HEK293T (cell line): ENCODE results near the gene ATP2A2.

Experiments
- CTCF ChIA-PET: fragments of 350-600 bp; formaldehyde crosslinking; extraction: SDS; loops from one replicate; lab custom pipeline; 2021; ENCODE audit warnings: antibody characterized with exemption, inconsistent platforms; lab: Yijun Ruan, JAX
- POLR2A ChIA-PET: fragments of 350-600 bp; formaldehyde crosslinking; extraction: SDS; loops from one replicate; lab custom pipeline; 2020; ENCODE audit warnings: antibody characterized with exemption, inconsistent platforms; lab: Yijun Ruan, JAX
- DNase-seq: peaks from one replicate; pipeline ENCODE4 v3.0.0; 2012; ENCODE audit warnings: mixed read lengths; ENCODE audit errors: extremely low spot score
- ARNT ChIP-seq: fragments of 450-650 bp; IDR thresholded peaks from 2 replicates; pipeline ENCODE4 v1.6.1; 2017; ENCODE audit warnings: mild to moderate bottlenecking
- BHLHE40 ChIP-seq: fragments of 450-650 bp; IDR thresholded peaks from 2 replicates; pipeline ENCODE4 v1.6.1; 2016; ENCODE audit warnings: mild to moderate bottlenecking, moderate library complexity, borderline replicate concordance
- CTBP1 ChIP-seq: fragments of 450-650 bp; IDR thresholded peaks from 2 replicates; pipeline ENCODE4 v1.6.1; 2016; ENCODE audit warnings: borderline replicate concordance
- ELF4 ChIP-seq: fragments of 450-650 bp; IDR thresholded peaks from 2 replicates; pipeline ENCODE4 v1.6.1; 2017; ENCODE audit warnings: antibody characterized with exemption
- FOXA1 ChIP-seq: fragments of 450-650 bp; IDR thresholded peaks from 2 replicates; pipeline ENCODE4 v1.6.1; 2016; ENCODE audit warnings: mild to moderate bottlenecking
- FOXK2 ChIP-seq: fragments of 450-650 bp; IDR thresholded peaks from 2 replicates; pipeline ENCODE4 v1.6.1; 2016; ENCODE audit warnings: mild to moderate bottlenecking
- FOXM1 ChIP-seq: fragments of 450-650 bp; IDR thresholded peaks from 2 replicates; pipeline ENCODE4 v1.6.1; 2017; ENCODE audit warnings: mild to moderate bottlenecking, borderline replicate concordance
- HDGF ChIP-seq: fragments of 450-650 bp; IDR thresholded peaks from 2 replicates; pipeline ENCODE4 v1.6.1; 2017; ENCODE audit warnings: antibody characterized with exemption, borderline replicate concordance
- L3MBTL2 ChIP-seq: fragments of 450-650 bp; conservative IDR thresholded peaks from 2 replicates; pipeline ENCODE4 v1.6.1; 2016; ENCODE audit warnings: mild to moderate bottlenecking
- LEF1 ChIP-seq: fragments of 450-650 bp; IDR thresholded peaks from 2 replicates; pipeline ENCODE4 v1.6.1; 2017; ENCODE audit warnings: mild to moderate bottlenecking, borderline replicate concordance
- NFRKB ChIP-seq: fragments of 450-650 bp; IDR thresholded peaks from 2 replicates; pipeline ENCODE4 v1.6.1; 2016; ENCODE audit warnings: mild to moderate bottlenecking, moderate library complexity
- SP1 ChIP-seq: fragments of 450-650 bp; IDR thresholded peaks from 2 replicates; pipeline ENCODE4 v1.6.1; 2017
- SUZ12 ChIP-seq: fragments of 450-650 bp; IDR thresholded peaks from 2 replicates; pipeline ENCODE4 v1.6.1; 2016; ENCODE audit warnings: mild to moderate bottlenecking
- TARDBP ChIP-seq: fragments of 450-650 bp; IDR thresholded peaks from 2 replicates; pipeline ENCODE4 v1.6.1; 2016
- ZNF384 ChIP-seq: fragments of 450-650 bp; IDR thresholded peaks from 2 replicates; pipeline ENCODE4 v1.6.1; 2016
- TF ChIP-seq, protein P1 (sequence below): fragments of 450-650 bp; IDR thresholded peaks from 2 replicates; pipeline ENCODE4 v1.6.1; 2016

ATP2A2 gene

DNA sequence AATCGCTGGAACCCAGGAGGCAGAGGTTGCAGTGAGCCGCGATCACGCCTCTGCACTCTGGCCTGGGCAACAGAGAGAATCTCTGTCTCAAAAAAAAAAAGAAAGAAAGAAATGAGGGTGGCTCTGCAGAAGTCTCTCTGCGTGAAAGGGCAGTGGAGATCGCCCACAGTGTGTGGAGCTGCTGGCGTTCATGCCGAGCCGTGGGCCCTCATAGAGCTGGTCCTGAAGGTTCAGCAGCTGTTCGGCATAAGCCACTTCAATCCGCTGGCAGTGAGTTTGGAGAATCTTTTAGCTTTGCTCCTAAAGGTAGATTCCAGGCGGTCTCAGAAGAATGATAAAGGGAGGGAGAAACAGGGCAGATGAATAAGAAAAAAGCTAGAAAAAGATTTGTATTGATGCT lies 36.7 kb upstream of the ATP2A2 start:
- POLR2A ChIA-PET: no interaction called here
- DNase-seq: no peak
- TF ChIP-seq FOXM1: no peak
- TF ChIP-seq ZNF384: no peak
- TF ChIP-seq SP1: no peak
- no peak for TF ChIP-seq LEF1
- TF ChIP-seq HDGF: no peak
- no peak for TF ChIP-seq SUZ12
- TF ChIP-seq BHLHE40: no peak
- TF ChIP-seq FOXK2: no peak
- TF ChIP-seq ELF4: no peak
- TF ChIP-seq FOXA1: no peak
- TF ChIP-seq ARNT: no peak
- TF ChIP-seq L3MBTL2: no peak
- no peak for TF ChIP-seq TARDBP
- no peak for TF ChIP-seq CTBP1
- TF ChIP-seq NFRKB: no peak
- CTCF ChIA-PET: no interaction called here

DNA sequence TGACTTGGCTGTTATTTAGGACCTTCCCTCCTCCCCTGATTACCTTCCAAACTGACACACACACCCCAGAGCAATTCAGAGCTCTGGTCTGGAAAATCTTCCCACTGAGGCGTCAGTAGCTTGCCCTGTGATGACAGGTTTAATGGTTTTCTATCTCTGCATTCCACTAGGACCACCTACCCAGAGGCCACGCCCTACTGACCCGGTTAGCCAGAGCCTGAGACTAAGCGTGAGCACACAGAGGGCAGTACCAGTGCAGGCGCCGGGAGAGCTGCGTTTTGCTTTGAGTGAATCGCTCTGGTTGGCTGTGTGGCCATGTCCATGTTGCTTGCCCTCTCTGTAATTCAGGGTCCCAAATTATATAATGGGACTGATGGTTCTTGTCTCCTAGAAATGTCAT lies 36.2 kb upstream of the ATP2A2 start:
- POLR2A ChIA-PET: no interaction called here
- CTCF ChIA-PET: no interaction called here
- DNase-seq: no peak
- no peak for TF ChIP-seq TARDBP
- no peak for TF ChIP-seq L3MBTL2
- no peak for TF ChIP-seq NFRKB
- no peak for TF ChIP-seq FOXK2
- TF ChIP-seq SP1: no peak
- no peak for TF ChIP-seq ELF4
- no peak for TF ChIP-seq LEF1

DNA sequence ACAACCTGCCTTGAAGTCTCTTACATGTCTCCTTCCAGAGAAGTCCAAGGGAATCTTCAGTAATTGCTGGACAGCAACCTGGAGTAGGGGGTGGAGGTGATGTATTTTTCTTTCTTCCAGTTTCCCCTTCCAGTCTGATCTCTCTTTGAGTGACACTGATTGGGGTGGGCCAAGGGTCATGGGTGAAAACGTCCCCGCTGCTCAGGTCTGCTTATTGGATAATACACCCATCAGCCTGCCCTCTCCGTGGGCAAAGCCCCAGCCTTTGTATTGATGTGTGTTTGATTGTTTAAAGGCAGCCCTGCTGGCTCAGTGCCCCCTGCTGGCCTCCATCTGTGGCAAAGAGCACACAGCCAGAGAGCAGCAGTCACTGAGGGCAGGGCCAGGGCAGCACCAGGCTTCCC lies 35.7 kb upstream of the ATP2A2 start:
- no peak for TF ChIP-seq FOXM1
- TF ChIP-seq, protein P1, sequence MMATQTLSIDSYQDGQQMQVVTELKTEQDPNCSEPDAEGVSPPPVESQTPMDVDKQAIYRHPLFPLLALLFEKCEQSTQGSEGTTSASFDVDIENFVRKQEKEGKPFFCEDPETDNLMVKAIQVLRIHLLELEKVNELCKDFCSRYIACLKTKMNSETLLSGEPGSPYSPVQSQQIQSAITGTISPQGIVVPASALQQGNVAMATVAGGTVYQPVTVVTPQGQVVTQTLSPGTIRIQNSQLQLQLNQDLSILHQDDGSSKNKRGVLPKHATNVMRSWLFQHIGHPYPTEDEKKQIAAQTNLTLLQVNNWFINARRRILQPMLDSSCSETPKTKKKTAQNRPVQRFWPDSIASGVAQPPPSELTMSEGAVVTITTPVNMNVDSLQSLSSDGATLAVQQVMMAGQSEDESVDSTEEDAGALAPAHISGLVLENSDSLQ: peak; percentile 33; the same call in 1 of the 2 replicates
- ChIA-PET POLR2A (no interaction called here), CTCF (no interaction called here)
- DNase-seq: peak; percentile 40

DNA sequence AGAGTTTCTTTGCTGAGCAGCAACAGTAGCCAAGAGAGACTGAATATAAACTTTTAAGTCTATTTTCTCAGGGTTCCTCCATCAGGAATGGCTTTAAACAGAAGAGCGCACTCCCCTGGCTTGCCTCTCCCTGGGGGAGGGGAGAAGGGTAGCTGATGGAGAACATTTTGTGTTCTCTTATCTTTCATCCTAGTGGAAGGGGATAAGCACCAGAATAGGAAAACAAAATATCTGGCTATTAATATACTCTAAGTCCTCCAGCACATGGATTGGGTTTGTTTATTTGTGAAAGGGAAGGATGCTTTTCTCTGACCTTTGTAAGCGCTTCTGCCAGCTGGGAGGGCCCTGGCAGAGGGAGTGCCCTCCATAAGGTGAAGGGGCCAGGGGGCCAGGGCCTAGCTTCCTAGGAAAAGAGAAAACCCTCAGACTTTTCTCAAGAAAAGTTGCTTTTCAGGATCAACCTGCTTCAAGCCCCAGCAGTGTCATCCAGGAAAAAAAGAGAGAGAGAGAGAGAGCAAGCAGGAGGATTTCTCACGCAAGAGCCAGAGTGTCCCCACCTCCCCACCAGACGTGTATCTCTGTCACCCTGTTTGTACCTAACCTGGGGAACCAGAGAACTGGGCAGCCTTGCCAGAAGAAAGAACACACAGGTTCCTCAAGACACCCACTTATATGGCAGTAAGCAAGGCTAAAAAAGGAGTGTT lies 34.3 kb upstream of the ATP2A2 start:
- ChIA-PET POLR2A (no interaction called here), CTCF (no interaction called here)
- DNase-seq: no peak
- TF ChIP-seq SUZ12 (no peak), TARDBP (no peak), LEF1 (no peak), ARNT (no peak), FOXA1 (no peak), NFRKB (no peak), CTBP1 (no peak)

DNA sequence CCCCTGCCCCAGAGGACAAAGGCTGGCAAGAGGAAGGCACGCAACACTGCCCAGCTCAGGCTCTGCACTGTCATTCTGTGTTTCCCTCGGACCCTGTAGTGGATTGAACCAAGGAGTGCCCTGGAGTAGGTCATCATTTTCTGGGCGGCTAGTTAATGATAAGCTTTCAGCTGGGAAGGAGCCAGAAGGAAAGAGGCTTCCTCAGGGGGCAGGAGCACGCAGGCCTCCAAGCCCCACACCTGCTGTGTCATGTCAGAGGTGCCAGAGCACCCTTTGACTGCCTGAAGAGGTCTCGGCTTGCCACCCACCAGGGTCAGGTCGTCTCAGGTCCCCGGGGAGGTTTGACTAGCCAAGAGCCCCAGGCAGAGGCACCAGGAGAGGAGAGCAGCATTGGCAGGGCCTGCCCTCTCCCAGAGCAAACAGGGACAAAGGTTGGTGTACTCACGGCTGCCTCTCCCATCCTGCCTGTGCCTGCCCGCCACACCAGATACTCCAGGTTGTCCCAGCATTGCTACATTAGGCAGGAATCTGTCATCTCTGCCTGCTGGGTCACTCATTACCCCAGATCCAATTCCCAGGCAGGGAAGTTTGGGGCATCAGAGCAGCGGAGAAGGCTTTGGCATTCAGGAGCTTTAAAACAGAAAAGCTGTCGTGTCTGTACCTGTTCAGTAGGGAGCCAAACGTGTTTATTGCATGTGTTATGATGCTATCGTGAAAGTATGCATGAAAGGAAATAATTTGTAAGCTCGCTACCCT lies 33.5 kb upstream of the ATP2A2 start:
- ChIA-PET CTCF (no interaction called here), POLR2A (interaction anchor here (1.0 kb wide), 1 partner anchor 33 kb away, joined by 3 read pairs; the partner anchor contains the start of gene ATP2A2)
- TF ChIP-seq ELF4 (no peak), FOXA1 (no peak)
- DNase-seq: no peak

DNA sequence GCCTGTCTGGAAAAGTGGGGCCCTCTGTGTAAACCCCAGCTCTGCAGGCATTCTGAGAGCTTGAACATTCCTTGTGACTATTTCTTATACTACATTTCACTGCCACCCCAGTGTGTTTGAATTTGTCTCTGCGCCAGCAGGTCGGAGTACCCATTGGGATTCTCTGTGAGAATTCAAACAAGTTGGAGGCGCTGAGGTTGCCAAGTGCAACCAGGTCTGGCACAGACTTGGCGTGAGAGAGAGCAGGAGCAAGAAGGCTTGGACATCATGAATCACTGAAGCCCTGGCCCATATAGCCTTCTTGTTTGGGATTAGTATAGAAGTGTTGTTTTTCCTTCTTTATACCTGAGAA lies 33.0 kb upstream of the ATP2A2 start:
- ChIA-PET POLR2A (interaction anchor here (1.0 kb wide), 1 partner anchor 33 kb away, joined by 3 read pairs; the partner anchor contains the start of gene ATP2A2), CTCF (interaction anchor here (0.7 kb wide), 1 partner anchor 23 kb away, joined by 3 read pairs; no protein-coding TSS in a partner anchor)

DNA sequence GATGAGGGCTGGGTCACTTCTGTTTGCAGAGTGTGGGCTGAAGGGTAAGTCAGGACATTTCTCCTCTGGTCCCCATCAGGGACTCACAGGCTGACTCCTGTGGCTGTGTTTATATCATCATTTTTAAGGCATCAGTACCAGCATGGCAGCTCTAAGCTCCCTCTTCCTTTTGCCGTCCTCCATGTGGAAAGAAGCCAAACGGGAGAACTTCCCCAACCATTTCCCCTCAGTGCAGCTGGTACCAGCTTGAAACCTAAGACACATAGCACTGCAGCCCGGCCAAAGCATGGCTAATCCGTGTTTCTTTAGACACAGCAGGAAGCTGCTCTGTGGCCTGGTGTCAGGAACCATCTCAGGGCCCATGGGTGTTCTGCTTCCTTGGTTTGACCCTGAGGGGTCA lies 31.9 kb upstream of the ATP2A2 start:
- CTCF ChIA-PET: no interaction called here
- no peak for DNase-seq
- POLR2A ChIA-PET: no interaction called here
- TF ChIP-seq ZNF384 (no peak), LEF1 (no peak), FOXK2 (no peak), CTBP1 (no peak), SP1 (no peak), FOXM1 (no peak), SUZ12 (no peak), HDGF (no peak), ARNT (no peak), TARDBP (no peak), BHLHE40 (no peak), FOXA1 (no peak), ELF4 (no peak), NFRKB (no peak), L3MBTL2 (no peak)
- TF ChIP-seq, protein P1: no peak

More for the DNA sequence above, 33.0 kb upstream of the ATP2A2 start:
- no peak for TF ChIP-seq SUZ12
- TF ChIP-seq BHLHE40: no peak
- DNase-seq: no peak
